DOHH2 (cell line): ENCODE results near the gene PLEKHN1.
"Not testable (repeated sequence)": the region's sequence is repeated elsewhere in the genome, so short reads cannot be mapped to it uniquely, and the experiment has no call there.

Experiments used
- H3F3A ChIP-seq: fragments of 200-600 bp; sonication (generic), shearing (Covaris generic); 2 replicates; pipeline ENCODE4 v1.6.0; 2016; ENCODE audit warnings: antibody characterized with exemption, mild to moderate bottlenecking; ENCODE audit not compliant: control insufficient read depth, insufficient read depth
- H3K27ac ChIP-seq: fragments of 200-600 bp; sonication (generic); 2 replicates; pipeline ENCODE4 v1.5.1; 2014; ENCODE audit warnings: low read depth, mild to moderate bottlenecking, low read length, moderate library complexity
- H3K27me3 ChIP-seq: fragments of 200-600 bp; sonication (generic); 2 replicates; pipeline ENCODE4 v1.6.1; 2014; ENCODE audit warnings: mild to moderate bottlenecking, low read length, mixed read lengths; ENCODE audit not compliant: control insufficient read depth
- H3K36me3 ChIP-seq: fragments of 200-600 bp; sonication (generic); 2 replicates; pipeline ENCODE4 v1.6.1; 2014; ENCODE audit warnings: mild to moderate bottlenecking, low read length, moderate library complexity, mixed read lengths; ENCODE audit not compliant: control insufficient read depth
- H3K4me1 ChIP-seq: fragments of 200-600 bp; sonication (generic); 2 replicates; pipeline ENCODE4 v1.6.1; 2014; ENCODE audit warnings: mild to moderate bottlenecking, low read length, mixed read lengths; ENCODE audit not compliant: control insufficient read depth
- H3K4me2 ChIP-seq: fragments of 200-600 bp; sonication (generic); 2 replicates; pipeline ENCODE4 v1.6.0; 2014; ENCODE audit warnings: mild to moderate bottlenecking, low read length, moderate library complexity
- H3K4me3 ChIP-seq: fragments of 200-600 bp; sonication (generic); 2 replicates; pipeline ENCODE4 v1.5.1; 2014; ENCODE audit warnings: mild to moderate bottlenecking, low read length, mixed read lengths
- H3K79me2 ChIP-seq: fragments of 200-600 bp; sonication (generic); 2 replicates; pipeline ENCODE4 v1.6.1; 2014; ENCODE audit warnings: mild to moderate bottlenecking, low read length, mixed read lengths; ENCODE audit not compliant: control insufficient read depth
- H3K9me2 ChIP-seq: fragments of 200-600 bp; sonication (generic); replicated peaks from 2 replicates; pipeline ENCODE4 v1.6.1; 2014; ENCODE audit warnings: mild to moderate bottlenecking, low read length, mixed read lengths; ENCODE audit not compliant: control insufficient read depth
- H3K9me3 ChIP-seq: fragments of 200-600 bp; sonication (generic); 2 replicates; pipeline ENCODE4 v1.6.1; 2014; ENCODE audit warnings: antibody characterized with exemption, low read length, mixed read lengths; ENCODE audit not compliant: control insufficient read depth, insufficient read depth
- H4K20me1 ChIP-seq: fragments of 200-600 bp; sonication (generic); 2 replicates; pipeline ENCODE4 v1.6.0; 2014; ENCODE audit warnings: low read depth, mild to moderate bottlenecking, antibody characterized with exemption, low read length, moderate library complexity; ENCODE audit not compliant: control insufficient read depth, insufficient read depth
- CTCF ChIP-seq: fragments of 200-600 bp; sonication (generic); IDR thresholded peaks from one replicate; pipeline ENCODE4 v1.5.1; 2014; ENCODE audit warnings: antibody characterized with exemption, mild to moderate bottlenecking, low read depth, low read length; ENCODE audit not compliant: poor library complexity, severe bottlenecking
- EZH2phosphoT487 ChIP-seq: fragments of 200-600 bp; sonication (generic); IDR thresholded peaks from 2 replicates; pipeline ENCODE4 v1.6.1; 2017; ENCODE audit warnings: borderline replicate concordance, mild to moderate bottlenecking, antibody characterized with exemption, low read length, moderate library complexity, mixed read lengths

PLEKHN1 gene

GRCh38 chr1:985126-985525 is 18.8 kb downstream of the PLEKHN1 start:
- no peaks in the 10 kb centered on the region for H3K9me2 ChIP-seq
- no peak overlapping the region for H3K4me2 ChIP-seq
- H3K36me3 ChIP-seq = no peaks in the 10 kb centered on the region
- H3K4me1 ChIP-seq = no peaks in the 10 kb centered on the region
- H3K4me3 ChIP-seq = no peak overlapping the region
- TF ChIP-seq EZH2phosphoT487 (no peak), CTCF (no peak)
- H4K20me1 ChIP-seq = no peaks in the 10 kb centered on the region
- H3K27ac ChIP-seq = no peak overlapping the region
- peaks cover 17% of the 10 kb centered on the region for H3K27me3 ChIP-seq
- no peaks in the 10 kb centered on the region for H3F3A ChIP-seq
- H3K9me3 ChIP-seq = no peaks in the 10 kb centered on the region
- no peaks in the 10 kb centered on the region for H3K79me2 ChIP-seq

GRCh38 chr1:988061-988460 is 21.8 kb downstream of the PLEKHN1 start:
- H3K4me2 ChIP-seq, H3K4me3 ChIP-seq, H3F3A ChIP-seq, H3K36me3 ChIP-seq, H3K9me3 ChIP-seq, H3K79me2 ChIP-seq, H3K9me2 ChIP-seq, H4K20me1 ChIP-seq, H3K4me1 ChIP-seq, H3K27ac ChIP-seq: not testable (repeated sequence)
- H3K27me3 ChIP-seq = peaks cover 17% of the 10 kb centered on the region

GRCh38 chr1:991275-991674 is 25.0 kb downstream of the PLEKHN1 start:
- H3K4me1 ChIP-seq, H3F3A ChIP-seq, H3K9me2 ChIP-seq, H3K36me3 ChIP-seq, H3K27ac ChIP-seq, H3K4me2 ChIP-seq, H3K4me3 ChIP-seq, H3K9me3 ChIP-seq, H4K20me1 ChIP-seq, H3K79me2 ChIP-seq: not testable (repeated sequence)
- peaks cover 22% of the 10 kb centered on the region for H3K27me3 ChIP-seq

GRCh38 chr1:991895-992294 is 25.6 kb downstream of the PLEKHN1 start:
- H3K27ac ChIP-seq = no peak overlapping the region
- TF ChIP-seq EZH2phosphoT487 = no peak
- no peak for TF ChIP-seq CTCF
- no peaks in the 10 kb centered on the region for H3K79me2 ChIP-seq
- no peaks in the 10 kb centered on the region for H3K9me3 ChIP-seq
- H3K4me1 ChIP-seq = no peaks in the 10 kb centered on the region
- no peaks in the 10 kb centered on the region for H4K20me1 ChIP-seq
- H3F3A ChIP-seq = no peaks in the 10 kb centered on the region
- H3K9me2 ChIP-seq = no peaks in the 10 kb centered on the region
- peaks cover 19% of the 10 kb centered on the region for H3K27me3 ChIP-seq
- H3K4me3 ChIP-seq = no peak overlapping the region
- no peaks in the 10 kb centered on the region for H3K36me3 ChIP-seq
- H3K4me2 ChIP-seq = no peak overlapping the region
